Upper lobe of left lung (tissue), 4 donors: Measurements from ENCODE around the gene CACNG5.

ENCODE experiments used
- POLR2A ChIP-seq, 4 donors: fragments of 450-650 bp; IDR thresholded peaks; one replicate each; pipeline ENCODE4 v1.5.1; 2016 to 2017; ENCODE audit warnings: antibody characterized with exemption in 4 of 4, mild to moderate bottlenecking in 2 of 4
- POLR2AphosphoS5 ChIP-seq, 2 donors: sonication (generic); formaldehyde crosslinking; IDR thresholded peaks; one replicate each; pipeline ENCODE4 v1.5.1; 2017; ENCODE audit warnings: antibody characterized with exemption in 2 of 2
- TF ChIP-seq, protein P1 (sequence below), 6 experiments: fragments of 450-650 bp in 4 of 6; fragments of 200-600 bp in 2 of 6; sonication (generic) in 2 of 6; IDR thresholded peaks; one replicate each; pipeline ENCODE4 v1.5.1; 2016 to 2019; ENCODE audit warnings: antibody characterized with exemption in 6 of 6

GRCh38 chr17:66918896-66919295 is 84.0 kb downstream of the CACNG5 start:
- TF ChIP-seq POLR2A (IDR thresholded peaks at IDR 0.05) = no peak
- TF ChIP-seq POLR2AphosphoS5 (IDR thresholded peaks at IDR 0.05) = no peak
- TF ChIP-seq, protein P1, sequence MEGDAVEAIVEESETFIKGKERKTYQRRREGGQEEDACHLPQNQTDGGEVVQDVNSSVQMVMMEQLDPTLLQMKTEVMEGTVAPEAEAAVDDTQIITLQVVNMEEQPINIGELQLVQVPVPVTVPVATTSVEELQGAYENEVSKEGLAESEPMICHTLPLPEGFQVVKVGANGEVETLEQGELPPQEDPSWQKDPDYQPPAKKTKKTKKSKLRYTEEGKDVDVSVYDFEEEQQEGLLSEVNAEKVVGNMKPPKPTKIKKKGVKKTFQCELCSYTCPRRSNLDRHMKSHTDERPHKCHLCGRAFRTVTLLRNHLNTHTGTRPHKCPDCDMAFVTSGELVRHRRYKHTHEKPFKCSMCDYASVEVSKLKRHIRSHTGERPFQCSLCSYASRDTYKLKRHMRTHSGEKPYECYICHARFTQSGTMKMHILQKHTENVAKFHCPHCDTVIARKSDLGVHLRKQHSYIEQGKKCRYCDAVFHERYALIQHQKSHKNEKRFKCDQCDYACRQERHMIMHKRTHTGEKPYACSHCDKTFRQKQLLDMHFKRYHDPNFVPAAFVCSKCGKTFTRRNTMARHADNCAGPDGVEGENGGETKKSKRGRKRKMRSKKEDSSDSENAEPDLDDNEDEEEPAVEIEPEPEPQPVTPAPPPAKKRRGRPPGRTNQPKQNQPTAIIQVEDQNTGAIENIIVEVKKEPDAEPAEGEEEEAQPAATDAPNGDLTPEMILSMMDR (IDR thresholded peaks at IDR 0.05) = no peak
